ENCODE results near the gene MAMDC4. TPM values are rescaled to one million over a fixed set of nuclear protein-coding genes. Genes with fewer than 3 reads are reported as not detected.

Gene MAMDC4
- total RNA-seq, 2 experiments from 2014 or later, result 12.5 to 13.6 TPM

DNA sequence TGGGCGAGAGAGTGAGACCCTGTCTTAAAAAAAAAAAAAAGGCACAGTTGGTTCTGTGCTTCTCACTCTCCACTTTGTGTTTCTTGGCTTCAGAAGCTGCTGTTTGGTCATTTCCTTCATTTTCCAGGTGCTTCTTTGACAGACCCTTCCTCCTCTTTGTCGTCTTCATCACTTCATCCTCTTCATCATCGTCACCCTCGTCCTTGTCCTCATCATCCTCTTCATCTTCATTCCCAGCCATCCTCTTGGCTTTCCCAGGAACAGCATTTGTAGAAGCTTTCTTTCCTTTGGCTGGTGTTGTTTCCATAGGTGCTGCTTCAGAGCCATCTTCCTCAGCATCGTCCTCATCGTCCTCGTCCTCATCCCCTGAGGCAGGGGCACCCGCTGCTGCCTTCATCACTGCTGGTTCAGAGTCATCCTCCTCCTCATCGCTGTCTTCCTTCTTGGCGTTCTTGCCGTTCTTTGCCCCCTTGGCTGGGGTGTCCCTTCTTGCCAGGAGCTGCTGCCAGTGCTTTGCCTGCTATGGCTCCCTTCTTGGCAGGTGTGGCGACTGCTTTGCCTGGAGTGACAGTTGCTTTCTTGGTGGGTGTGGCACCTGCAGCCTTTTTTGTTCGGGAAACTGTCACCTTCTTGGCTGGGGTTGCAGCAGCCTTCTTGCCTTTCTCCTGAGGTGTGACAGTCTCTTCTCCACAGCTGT is 37.3 kb upstream of the MAMDC4 start:
- CTCF ChIA-PET, result interaction anchor here (1.4 to 2.4 kb wide), 3 partner anchors 22 to 28 kb away, joined by 3 to 14 read pairs (median 4); partner anchors contain the start of gene AJM1
- no peak overlapping the region for H3K4me3 Mint-ChIP-seq

DNA sequence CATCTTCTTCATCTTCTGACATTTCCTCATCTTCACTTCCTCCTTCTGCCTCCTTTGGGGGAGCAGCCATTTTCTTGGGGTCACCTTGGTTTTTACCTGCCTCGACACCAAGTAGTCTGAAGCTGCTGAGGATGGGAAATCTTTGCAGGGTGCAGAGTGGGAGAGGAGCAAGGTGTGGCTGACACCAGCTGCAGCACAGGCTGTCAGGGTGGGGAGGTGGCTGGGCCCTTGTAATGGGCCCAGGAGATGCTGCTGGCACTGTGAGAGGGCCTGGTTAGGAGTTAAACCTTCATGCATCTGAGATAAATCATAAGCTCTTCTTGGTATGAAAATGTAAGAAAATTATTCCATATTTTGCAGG is 36.7 kb upstream of the MAMDC4 start:
- Mint-ChIP-seq H3K36me3 (ENCODE audit: low read depth) (peaks cover 43% of the 10 kb centered on the region), H3K4me1 (peaks cover 40% of the 10 kb centered on the region), H3K27me3 (no peaks in the 10 kb centered on the region), H3K4me3 (no peak overlapping the region), H3K9me3 (no peaks in the 10 kb centered on the region), H3K27ac (no peak overlapping the region)
- ChIA-PET POLR2A (no interaction called here), CTCF (interaction anchor here (1.4 to 2.4 kb wide), 2 partner anchors 23 to 27 kb away, joined by 4 to 14 read pairs; partner anchors contain the start of gene AJM1)
- DNase-seq, result no peak

More for the DNA sequence above, 37.3 kb upstream of the MAMDC4 start:
- peaks cover 46% of the 10 kb centered on the region for H3K36me3 Mint-ChIP-seq (ENCODE audit: low read depth)
- no peaks in the 10 kb centered on the region for H3K9me3 Mint-ChIP-seq
- POLR2A ChIA-PET, result no interaction called here
- H3K27me3 Mint-ChIP-seq, result no peaks in the 10 kb centered on the region
- H3K27ac Mint-ChIP-seq, result no peak overlapping the region
- no peak for DNase-seq
- peaks cover 43% of the 10 kb centered on the region for H3K4me1 Mint-ChIP-seq

DNA sequence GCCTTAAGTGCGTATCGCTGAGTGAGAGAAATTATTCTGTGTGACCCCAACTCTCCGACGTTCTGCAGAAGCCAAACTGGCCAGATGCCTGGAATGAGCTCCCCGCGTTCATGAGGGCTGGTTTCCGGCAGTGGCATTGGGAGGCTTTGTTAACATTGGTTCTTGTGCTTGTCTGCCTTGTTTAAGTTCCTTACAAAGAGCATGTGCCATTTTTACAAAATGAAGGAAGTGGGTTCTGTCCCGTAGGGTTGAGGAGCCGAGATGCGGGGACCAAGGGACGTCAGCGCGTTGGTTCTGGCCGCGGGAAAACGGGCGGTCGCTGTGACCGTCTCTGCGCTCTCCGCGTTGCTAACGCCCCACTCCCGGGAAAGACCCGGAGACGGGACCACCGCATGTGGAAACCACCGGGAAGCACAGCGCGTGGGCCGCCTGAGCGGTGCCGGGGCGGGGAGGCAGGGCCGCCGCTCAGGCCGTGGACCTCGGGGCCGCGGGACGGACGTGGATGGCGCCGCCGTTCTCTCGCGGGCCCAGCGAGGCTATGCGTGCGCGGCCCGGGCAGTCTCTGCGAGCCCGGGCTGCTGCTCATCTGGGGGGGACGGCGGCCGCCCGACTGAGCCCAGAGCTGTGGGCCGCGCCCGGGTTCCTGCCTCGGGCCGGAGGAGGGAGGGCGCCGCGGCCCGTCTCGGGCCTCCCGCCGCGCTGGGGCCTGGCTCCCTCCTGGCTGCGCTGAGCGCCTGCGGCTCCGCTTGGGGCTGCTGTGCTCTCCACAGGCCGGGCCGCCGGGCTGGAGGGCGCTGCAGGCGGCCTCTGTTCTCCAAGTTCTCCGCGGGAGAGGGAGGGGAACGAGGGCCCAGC is 30.9 kb upstream of the MAMDC4 start:
- Mint-ChIP-seq H3K4me1 (peaks cover 4% of the 10 kb centered on the region), H3K4me3 (no peak overlapping the region), H3K9me3 (no peaks in the 10 kb centered on the region), H3K27me3 (no peaks in the 10 kb centered on the region), H3K27ac (no peak overlapping the region), H3K36me3 (ENCODE audit: low read depth) (peaks cover 32% of the 10 kb centered on the region)
- ChIA-PET CTCF (interaction anchor here (2.5 kb wide), 1 partner anchor 214 kb away, joined by 6 read pairs; no protein-coding TSS in a partner anchor), POLR2A (no interaction called here)
- DNase-seq, result no peak

DNA sequence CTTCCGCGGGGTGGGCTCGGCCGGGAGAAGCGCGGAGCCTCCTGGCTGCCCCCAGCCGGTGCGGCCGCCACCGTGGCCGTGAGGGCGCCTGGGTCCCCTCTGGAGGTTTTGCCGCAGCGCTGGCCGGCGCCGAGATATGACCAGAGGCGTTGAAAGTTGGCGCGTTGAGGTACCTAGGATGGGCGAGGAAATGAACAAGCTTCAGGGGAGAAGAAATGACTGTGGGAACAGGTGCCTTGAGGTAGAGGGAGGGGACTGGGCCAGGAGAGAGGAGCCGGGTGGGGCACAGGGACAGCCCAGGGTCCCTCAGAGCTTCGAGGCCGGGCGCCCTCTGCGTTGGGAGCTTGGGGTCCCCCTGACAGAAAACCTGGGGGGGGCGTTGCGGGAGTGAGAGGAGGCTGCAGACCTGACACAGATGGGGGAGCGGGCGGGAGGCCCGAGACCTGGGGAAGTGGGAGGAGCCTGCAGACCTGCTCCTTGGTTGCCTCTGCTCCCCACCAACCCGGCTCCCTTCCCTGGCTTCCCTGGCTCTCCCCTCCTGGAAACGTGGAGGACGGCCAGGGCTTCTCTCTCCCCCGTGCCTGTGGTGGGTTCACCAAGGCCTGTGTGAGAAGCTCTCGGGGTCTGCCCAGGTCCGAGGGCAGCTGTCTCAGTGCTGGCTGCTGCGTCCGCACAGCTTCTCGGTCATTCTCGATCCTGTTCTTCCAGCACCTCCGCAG is 30.2 kb upstream of the MAMDC4 start:
- H3K4me3 Mint-ChIP-seq, result no peak overlapping the region
- H3K9me3 Mint-ChIP-seq, result no peaks in the 10 kb centered on the region
- H3K36me3 Mint-ChIP-seq (ENCODE audit: low read depth), result peaks cover 29% of the 10 kb centered on the region
- no peak overlapping the region for H3K27ac Mint-ChIP-seq
- DNase-seq, result no peak
- H3K4me1 Mint-ChIP-seq, result peaks cover 4% of the 10 kb centered on the region
- H3K27me3 Mint-ChIP-seq, result no peaks in the 10 kb centered on the region
- POLR2A ChIA-PET, result interaction anchor here (0.9 kb wide), 1 partner anchor 9 kb away, joined by 3 read pairs; no protein-coding TSS in a partner anchor
- CTCF ChIA-PET, result no interaction called here

DNA sequence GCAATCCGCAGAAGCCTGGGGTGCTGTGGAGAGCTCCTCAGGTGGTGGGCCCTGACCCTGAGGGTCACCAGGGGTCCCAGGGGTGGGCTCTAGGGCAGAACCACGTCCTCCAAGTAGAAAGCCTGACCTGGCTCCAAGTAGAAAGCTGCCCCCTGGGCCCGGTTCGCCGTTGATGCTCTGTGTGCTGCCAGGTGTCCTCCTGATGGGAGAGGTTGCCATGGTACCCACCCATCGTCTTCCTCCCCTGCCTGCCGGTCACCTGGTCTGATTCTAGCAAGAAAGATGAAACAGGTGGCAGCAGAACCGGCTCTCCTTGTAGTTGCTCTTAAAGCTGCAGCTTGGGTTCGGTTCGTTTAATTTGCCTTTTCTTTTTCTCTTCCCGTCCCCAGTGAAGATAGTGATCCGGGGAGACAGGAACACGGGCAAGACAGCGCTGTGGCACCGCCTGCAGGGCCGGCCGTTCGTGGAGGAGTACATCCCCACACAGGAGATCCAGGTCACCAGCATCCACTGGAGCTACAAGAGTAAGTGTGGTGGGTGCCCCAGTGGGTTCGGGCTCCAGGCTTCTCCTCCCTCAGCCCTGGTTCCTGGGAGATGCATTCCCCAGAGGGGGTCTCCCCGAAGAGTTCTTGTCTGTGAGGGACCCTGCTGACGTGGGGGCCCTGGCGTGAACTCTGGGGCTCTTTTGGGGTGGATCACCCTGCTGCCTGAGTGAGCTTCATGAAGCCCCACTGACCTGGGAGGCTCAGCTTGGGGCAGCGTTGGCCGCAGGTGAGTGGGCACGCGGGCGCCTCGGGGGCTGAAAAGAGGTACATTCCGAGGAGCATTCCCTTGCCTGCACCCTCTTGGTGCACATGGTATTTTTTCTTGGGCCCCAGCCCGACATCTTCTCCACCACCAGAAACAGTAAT is 28.8 kb upstream of the MAMDC4 start:
- peaks cover 27% of the 10 kb centered on the region for H3K36me3 Mint-ChIP-seq (ENCODE audit: low read depth)
- H3K9me3 Mint-ChIP-seq, result no peaks in the 10 kb centered on the region
- H3K27ac Mint-ChIP-seq, result no peak overlapping the region
- H3K27me3 Mint-ChIP-seq, result no peaks in the 10 kb centered on the region
- DNase-seq, result no peak
- H3K4me1 Mint-ChIP-seq, result peaks cover 4% of the 10 kb centered on the region
- CTCF ChIA-PET, result interaction anchor here (0.7 kb wide), 1 partner anchor 61 kb away, joined by 3 read pairs; no protein-coding TSS in a partner anchor
- H3K4me3 Mint-ChIP-seq, result no peak overlapping the region
- POLR2A ChIA-PET, result interaction anchor here (0.7 kb wide), 1 partner anchor 12 kb away, joined by 3 read pairs; no protein-coding TSS in a partner anchor

DNA sequence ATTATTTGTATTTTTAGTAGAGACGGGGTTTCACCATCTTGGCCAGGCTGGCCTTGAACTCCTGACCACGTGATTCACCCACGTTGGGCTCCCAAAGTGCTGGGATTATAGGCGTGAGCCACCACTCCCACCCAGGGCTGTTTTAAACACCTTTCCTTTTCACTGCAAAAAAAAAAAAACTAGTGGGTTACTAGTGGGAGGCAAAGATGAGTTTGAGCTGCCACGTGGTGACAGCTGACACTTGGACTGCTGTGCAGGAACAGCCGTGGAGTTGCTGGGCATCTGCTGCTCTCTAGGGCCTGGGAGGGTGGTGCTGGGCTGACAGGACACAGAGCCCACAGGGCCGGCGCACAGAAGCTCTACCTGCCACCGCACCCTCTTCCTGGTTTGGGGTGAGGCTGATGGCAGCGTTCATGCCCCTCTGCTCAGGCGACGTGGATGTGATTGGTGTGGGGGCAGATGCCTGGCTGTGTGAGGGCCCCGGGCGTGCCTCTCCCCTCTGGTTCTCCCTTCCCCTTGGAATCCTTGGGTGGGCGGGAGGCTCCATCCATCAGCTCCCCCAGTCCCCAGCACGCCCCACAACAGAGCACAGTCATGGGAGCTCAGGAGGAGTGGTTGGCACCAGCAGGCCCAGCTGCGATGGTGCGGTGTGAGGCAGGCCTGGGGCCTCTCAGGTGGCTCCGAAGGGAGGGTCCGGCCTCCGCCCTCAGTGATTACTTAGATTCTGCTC is 27.5 kb upstream of the MAMDC4 start:
- Mint-ChIP-seq H3K4me1 (peaks cover 4% of the 10 kb centered on the region), H3K27me3 (no peaks in the 10 kb centered on the region), H3K36me3 (ENCODE audit: low read depth) (peaks cover 31% of the 10 kb centered on the region), H3K4me3 (no peak overlapping the region), H3K9me3 (no peaks in the 10 kb centered on the region), H3K27ac (no peak overlapping the region)
- POLR2A ChIA-PET, result interaction anchor here (0.6 to 0.7 kb wide), 2 partner anchors 13 to 417 kb away, joined by 3 read pairs; partner anchors contain the start of gene TUBB4B
- no peak for DNase-seq
- CTCF ChIA-PET, result no interaction called here

DNA sequence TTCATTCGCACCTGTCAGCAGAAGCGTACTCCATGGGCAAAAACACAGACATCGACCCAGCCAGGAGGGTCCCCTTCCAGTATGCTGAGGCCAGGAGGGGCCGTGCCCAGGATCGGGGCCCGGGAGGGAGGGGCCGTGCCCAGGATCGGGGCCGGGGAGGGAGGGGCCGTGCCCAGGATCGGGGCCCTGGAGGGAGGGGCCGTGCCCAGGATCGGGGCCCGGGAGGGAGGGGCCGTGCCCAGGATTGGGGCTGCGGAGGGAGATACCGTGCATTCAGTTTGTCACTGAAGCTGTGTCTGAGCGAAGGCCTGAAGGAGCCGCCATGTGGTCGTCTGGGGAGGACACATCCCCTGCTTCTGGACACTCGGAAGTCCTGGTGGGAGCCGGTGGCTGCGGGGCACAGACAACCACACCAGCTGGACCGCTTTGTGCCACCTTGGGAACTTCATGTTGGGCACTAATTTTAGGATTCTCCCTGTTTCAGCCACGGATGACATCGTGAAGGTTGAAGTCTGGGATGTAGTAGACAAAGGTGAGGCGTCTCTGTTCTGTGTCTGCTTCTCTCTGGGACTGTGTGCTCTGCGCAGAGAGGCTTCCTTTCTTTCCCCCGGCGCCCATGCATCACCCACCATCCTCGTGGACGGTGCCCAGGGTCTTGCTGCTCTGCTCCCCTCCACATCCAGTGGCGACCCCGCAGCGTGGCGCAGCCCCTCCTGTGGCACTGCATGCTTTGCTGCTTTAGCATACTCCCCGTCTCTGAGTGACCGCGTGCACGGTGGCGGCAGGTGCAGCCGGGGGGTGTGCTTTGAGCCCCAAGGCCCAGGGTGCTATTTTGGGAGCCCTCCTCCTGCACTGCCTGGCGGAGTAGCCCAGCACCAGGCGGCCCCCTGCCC is 26.6 kb upstream of the MAMDC4 start:
- CTCF ChIA-PET, result no interaction called here
- Mint-ChIP-seq H3K36me3 (ENCODE audit: low read depth) (peaks cover 31% of the 10 kb centered on the region), H3K4me3 (no peak overlapping the region), H3K9me3 (no peaks in the 10 kb centered on the region), H3K27ac (no peak overlapping the region), H3K27me3 (no peaks in the 10 kb centered on the region), H3K4me1 (peaks cover 4% of the 10 kb centered on the region)
- POLR2A ChIA-PET, result no interaction called here
- no peak for DNase-seq

DNA sequence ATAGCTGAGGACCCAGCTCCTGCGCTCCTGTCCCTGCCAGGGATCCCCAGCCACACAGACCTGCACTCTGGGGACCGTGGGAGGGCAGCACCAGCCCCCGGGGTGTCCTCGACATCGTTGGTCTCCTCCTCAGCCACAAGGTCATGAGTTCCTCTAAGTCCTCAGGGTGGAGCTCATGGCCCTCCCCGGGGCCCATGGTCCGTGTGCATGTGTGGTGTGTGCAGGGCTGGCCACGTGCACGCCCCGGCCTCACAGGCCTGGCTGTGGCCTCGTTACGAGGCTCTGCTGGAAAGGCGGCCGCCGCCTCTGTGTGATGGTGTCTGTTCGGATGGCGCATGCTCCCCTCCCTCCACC is 26.0 kb upstream of the MAMDC4 start:
- no peak for DNase-seq
- Mint-ChIP-seq H3K4me3 (no peak overlapping the region), H3K36me3 (ENCODE audit: low read depth) (peaks cover 30% of the 10 kb centered on the region), H3K4me1 (no peaks in the 10 kb centered on the region), H3K9me3 (no peaks in the 10 kb centered on the region), H3K27ac (no peak overlapping the region), H3K27me3 (no peaks in the 10 kb centered on the region)
- ChIA-PET POLR2A (no interaction called here), CTCF (no interaction called here)

DNA sequence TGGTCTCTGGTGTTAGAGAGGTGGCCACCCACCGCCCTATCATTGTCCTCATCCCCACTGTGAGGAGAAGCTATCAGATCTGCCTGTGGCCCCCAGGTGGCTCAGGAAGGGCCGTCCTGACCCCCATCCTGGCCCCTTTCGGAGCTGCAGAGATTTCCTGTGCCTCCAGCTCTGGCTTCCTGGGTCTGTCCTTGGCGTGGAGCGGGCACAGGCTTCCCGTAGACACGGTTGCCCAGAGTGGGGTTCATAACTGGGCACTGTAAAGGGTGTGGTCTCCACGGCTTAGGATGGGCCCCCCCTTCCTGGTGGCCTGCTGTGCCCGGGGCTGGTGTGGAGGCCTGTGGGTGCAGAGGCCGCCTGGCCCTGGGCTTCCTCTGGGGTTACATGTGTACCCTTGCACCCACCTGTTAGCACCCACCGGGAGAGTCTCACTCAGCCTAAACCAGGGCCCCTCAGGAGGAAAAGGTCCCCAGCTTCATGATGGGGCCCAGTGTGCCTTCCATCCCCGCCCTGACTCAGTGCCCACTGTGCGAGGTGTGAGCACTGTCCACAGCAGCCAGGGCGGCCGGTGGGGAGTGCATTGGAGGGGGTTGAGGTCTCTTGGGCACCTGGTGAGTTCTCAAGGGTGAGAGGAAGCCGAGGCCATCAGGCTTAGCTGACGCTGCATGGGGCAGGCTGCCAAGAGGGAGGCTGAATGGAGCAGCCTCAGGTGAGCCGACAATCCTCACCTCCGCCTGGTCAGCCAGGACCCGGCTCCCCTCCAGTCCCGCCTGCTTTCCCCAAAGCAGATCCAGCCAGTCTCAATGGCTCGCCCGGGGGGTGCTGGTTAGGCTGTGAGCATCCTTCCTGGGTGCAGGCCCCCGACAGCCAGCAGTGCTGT is 25.2 kb upstream of the MAMDC4 start:
- Mint-ChIP-seq H3K36me3 (ENCODE audit: low read depth) (peaks cover 32% of the 10 kb centered on the region), H3K27me3 (no peaks in the 10 kb centered on the region), H3K4me3 (no peak overlapping the region), H3K4me1 (no peaks in the 10 kb centered on the region), H3K27ac (no peak overlapping the region), H3K9me3 (no peaks in the 10 kb centered on the region)
- POLR2A ChIA-PET, result interaction anchor here (0.6 kb wide), 1 partner anchor 19 kb away, joined by 3 read pairs; the partner anchor contains the start of gene RABL6
- CTCF ChIA-PET, result interaction anchor here (0.7 kb wide), 1 partner anchor 15 kb away, joined by 3 read pairs; the partner anchor contains the start of gene AJM1
- DNase-seq, result no peak

DNA sequence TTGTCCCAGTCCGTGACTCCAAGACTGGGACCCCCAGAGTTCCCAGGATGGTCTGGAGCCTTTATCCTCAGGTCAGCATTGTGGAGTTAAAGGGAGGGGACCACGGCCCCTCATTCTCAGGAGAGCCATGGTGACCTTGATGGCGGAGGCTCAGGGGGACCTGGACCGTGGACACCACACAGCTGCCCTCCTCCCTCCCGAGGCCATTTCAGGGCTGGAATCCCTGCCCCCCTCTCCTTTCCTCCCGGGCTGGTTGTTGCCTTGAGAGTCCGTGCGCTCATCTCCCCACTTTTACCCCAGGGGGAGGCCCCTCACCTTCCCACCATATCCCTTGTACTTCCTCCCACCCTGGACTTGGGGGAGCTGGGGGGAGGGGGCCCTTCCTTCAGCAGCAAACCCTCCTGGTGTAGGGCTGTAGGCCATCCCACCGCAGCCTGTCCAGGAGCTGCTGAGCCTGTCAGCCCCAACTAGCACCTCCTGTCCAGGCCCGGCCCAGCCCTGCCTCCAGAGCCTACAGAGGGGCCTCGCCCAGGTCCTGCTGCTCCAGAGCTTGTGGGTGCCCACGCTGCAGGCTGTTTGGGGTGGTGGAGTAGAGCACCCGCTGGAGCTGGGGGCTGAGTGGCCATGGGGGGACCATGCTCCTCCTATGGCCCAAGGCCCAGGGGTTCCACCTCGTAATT is 24.2 kb upstream of the MAMDC4 start:
- Mint-ChIP-seq H3K4me1 (no peaks in the 10 kb centered on the region), H3K27me3 (no peaks in the 10 kb centered on the region), H3K9me3 (no peaks in the 10 kb centered on the region), H3K4me3 (no peak overlapping the region), H3K36me3 (ENCODE audit: low read depth) (peaks cover 36% of the 10 kb centered on the region), H3K27ac (no peak overlapping the region)
- ChIA-PET CTCF (interaction anchor here (1.0 to 1.9 kb wide), 2 partner anchors 14 to 51 kb away, joined by 3 to 7 read pairs; partner anchors contain the start of gene AJM1), POLR2A (interaction anchor here (1.6 kb wide), 1 partner anchor 15 kb away, joined by 4 read pairs; the partner anchor contains the start of gene AJM1)
- DNase-seq, result no peak
